ELR (cell line): Measurements from ENCODE around the gene DNAH5.

ENCODE experiments used
- DNase-seq: peaks from one replicate; pipeline ENCODE4 v3.0.0-alpha.2; 2015; ENCODE audit warnings: low read depth

DNAH5 gene

DNA sequence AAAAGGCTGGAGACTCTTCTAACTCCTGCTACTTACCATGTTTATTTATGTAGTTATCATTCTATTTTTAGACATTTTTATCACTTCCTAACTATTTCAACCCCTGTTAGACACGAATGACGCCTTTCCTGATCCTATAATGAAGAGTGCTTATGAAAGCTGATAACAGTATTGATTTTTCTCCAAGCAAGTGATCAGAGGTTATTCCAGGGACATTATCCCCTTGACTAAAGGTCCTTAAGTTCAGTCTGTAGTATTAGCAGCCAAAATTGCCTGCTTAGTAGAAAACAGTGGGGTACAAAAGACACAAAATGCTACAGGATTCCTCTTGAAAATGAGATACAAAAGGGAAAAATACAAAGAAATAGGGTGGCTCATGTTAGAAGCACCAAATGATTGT is 235.6 kb downstream of the DNAH5 start:
- no peak for DNase-seq

DNA sequence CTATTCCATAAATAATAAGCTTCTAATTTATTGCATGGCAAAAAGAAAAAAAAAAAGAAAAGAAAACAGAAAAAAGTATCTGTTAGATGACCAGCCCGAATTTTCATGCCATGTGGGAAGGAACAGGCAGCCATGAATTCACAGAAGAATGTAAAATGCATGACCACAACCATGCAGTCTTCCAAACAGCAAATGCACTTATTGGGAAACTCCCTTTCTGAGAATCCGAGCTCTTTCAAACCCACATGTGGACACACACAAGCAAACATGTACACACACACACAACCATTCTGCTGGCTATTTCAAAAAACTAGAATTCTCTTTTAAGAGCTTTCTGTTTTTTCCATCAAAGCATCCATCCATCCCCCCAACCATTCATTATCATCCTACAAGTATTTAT is 236.1 kb downstream of the DNAH5 start:
- DNase-seq: no peak

DNA sequence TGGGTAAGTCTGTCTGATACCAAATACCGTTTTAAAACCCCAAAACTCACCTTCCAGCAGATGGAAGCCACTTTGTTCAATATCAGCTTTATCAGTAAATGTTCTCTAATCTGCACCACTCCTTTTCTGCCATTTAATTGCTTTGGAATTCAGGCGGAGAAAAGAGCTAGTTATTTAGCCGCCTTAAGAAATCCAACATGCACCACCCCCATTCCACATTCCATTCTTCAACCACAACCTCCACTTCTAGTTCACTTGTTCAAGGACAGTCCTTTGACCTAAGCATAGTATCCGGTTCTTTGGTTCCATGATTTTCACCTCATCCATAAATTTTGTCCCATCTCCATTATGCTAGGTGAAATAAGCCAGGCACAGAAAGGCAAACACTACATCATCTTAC is 240.1 kb downstream of the DNAH5 start:
- DNase-seq: no peak

DNA sequence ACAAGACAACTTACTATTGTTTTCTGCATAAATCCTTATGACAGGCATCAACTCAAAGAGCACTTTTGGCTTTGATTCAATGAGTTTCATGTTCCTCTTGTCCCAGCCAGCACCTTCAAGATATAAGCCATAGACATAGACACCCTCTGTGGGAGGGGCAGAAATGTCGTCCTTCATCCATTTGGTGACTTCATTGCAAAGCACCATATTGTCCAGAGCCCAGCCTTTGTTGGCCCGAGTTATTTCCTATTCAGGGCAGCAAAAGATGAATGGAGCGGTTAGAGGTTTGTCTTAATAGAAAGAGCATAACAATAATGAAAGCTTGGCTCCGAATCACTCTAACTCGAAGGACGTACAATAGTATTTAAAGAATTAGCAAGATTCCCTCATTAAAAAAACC is 243.9 kb downstream of the DNAH5 start:
- no peak for DNase-seq

DNA sequence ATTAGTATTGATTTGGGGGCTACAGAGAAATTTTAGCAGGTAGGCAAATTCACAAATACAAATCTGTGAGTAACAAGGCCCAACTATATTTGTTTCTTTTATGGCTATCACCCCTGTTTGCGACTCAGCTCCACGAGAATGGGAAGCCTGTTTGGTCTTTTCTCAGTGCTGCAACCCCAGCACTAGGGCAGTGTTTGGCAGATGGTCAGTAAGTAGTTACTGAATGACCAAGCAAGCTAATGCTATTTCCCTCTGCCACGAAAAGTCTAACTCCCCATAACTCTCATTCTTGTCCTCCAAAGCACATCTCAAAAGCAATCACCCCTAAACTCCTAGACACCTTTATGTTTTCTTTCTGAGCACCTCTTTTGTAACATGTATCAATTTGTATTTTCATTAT is 245.6 kb downstream of the DNAH5 start:
- no peak for DNase-seq

DNA sequence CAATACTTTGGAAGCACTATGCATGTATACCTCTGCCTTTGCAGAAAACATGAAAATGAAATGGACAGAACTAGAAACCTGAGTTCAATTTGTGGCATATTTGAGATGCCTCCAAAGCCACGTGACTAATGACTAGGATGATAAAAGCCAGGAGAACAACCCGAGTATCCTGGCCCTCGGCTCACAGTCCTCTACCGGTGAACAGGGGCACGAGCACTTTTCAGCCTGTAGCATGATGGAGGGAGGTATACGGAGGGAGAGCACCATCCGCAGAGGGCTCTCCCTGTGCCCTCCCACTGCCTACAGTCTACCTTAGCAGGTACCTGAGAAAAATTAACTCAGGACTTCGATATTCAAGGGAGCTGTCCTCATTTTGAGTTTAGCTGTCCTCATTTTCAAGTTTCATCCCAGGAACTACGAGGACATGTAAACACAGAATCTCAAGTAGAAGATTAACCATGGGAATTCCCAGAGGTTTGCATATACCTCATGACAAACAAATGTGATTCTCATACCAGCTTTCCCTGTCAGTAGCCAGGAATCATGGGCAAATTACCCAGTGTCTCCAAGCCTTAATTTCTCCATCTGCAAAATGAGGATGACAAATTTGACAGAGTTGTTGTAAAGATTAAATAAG is 249.3 kb downstream of the DNAH5 start:
- DNase-seq: peak; percentile 3

DNA sequence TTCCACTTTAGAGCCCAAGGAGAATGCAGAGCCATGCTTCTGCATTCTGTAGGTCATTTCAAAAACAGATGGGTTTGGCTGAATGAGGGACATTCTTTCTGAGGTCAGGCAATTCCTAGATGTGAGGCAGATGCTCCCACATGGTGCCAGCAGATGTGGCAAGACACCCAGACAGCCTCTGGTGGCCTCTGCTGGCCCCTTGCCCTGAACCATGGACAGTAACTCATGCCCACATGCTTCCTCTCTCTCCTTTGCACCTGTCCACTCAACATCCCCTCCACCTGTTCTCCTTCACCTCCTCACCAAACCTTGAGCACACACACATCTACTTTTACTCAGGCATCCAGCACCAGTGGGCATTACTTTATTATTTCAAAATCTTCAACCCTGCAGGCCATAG is 252.3 kb downstream of the DNAH5 start:
- DNase-seq: no peak

DNA sequence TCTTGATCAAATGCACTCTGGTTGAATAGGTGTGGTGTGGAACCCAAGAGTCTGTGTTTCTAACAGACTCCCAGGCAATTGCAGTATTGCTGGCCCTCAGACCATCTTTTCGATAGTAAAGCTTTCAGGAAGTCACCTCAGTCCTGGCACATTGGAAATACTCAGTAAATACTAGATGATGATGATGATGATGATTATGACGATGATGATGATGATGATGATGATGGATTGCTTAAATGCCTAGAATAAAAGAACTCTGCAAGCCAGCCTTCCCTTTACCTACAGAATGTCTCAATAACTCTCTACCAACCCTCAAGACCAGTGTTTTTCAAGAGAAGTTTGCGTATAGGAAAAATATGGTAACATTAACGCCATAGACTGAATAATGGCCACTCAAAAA is 268.0 kb downstream of the DNAH5 start:
- no peak for DNase-seq

DNA sequence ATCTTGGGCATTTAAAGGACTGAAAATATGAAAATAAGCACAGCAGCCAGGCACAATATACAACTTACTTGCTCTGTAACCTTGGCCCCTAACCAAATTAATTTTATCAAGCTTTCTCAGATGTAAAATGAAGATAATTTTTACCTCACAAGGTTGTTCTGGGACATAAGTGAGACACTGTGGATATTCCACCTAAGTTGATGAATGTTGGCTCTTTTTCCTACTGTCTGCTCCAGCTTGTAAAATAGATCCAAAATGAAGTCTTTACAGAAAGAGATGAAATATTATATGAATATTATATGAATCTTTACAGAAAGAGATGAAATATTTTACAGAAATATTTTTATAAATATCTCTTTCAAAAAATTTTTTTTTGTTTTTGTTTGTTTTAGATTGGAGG is 270.1 kb downstream of the DNAH5 start:
- no peak for DNase-seq

DNA sequence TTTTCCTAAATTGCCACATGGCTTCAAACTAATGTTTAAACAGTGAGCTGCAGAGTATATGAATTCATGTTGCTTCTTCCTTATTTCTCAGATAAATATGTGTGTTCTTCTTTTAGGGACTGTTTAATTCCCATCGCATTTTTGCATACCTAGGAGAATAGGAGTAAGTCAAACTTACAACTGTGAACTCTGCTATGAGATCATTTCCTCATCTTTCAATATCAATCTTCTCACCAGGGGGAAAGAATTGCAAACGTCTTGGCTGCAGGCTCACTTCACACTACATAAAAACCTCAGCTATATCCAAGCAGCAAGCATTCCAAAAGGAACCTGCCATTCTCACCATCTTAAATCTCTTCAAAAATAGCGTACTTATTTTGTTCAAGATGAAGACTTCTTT is 271.0 kb downstream of the DNAH5 start:
- DNase-seq: no peak

DNA sequence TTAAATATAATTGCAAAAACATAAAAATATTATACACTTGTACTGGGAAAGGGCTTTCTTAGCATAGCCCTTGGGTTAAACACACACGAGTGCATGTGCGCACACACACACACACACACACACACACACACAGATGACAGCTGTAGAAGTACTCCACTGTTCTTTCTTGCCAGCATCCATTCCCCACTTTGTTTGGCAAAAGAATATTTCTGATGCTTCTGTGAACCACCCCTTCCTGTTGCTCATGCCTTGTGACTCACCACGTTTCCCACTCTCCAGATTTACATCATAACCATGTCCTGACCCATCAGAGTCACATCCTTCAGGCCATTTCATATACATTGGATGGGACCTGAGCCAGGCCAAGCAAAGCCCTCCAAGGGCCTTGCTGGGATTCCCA is 280.1 kb downstream of the DNAH5 start:
- peak; percentile 97 for DNase-seq

DNA sequence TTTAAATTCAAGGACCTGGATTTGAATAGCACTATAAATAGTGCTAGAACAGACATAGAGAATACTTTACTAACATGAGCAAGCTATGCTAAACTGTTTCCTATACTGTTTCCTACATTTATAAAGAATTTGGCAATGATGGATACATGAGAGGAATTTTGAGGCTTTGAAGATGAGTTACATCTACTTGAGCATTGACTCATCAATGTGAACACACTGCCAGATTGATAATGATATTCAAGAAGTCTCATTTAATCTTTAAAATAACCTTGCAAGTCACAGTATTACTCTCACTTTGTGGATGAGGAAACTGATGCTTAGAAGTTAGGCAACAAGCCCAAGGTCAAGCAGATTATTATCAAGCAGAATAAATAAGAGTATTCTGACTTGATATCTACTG is 281.9 kb downstream of the DNAH5 start:
- peak; percentile 50 for DNase-seq

DNA sequence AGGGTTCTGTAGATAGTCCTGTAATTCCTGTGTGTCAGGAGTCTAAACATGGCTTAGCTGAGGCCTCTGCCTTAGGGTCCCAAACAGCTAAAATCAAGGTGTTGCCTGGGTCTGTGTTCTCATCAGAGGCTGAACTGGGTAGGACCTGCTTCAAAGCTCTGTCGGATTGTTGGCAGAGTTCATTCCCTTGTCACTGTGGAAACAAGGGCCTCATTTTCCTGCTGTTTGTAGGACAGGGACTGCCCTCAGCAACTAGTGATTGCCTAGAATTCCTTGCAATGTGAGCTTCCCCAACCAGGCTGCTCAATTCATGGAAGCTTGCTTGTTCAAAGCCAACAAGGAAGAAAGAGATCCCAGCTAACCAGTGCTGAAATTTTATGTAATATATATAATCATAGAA is 283.2 kb downstream of the DNAH5 start:
- no peak for DNase-seq

DNA sequence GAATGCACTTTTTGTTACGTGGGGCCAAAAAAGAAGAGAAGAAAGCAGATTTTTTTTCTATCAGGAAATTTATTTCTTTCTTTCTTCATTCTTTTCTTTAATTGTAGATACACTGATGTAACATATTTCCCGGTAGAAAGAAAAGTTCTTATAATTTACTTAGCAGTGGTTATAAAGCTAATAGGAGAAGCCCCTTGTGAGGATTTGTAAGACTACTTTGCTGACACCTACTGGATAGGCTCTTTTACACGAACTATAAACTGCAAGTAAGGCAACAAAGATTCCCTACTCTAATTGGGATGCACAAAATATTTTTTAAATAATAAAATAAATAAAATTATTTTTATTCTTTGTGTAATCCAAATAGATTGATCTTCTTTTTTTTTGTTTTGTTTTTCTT is 284.4 kb downstream of the DNAH5 start:
- DNase-seq: peak; percentile 61

DNA sequence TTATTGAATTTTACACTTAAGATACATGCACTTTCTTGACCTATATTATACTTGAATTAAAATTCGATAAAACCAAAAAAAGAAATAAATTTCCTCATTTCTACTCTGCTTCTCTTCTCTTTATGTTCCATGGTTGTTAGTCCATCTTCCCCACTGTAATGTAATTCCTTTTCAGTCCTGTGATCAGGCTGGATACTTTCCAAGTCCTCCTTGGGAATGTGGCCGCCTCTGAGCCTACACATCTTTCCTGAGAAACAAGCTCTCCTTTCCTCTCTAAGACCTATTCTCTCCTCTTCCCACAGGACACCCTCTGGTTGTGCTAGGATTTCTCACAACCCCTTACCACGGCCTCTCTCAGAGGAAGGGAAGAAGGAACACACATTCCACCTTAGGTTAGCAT is 285.1 kb downstream of the DNAH5 start:
- DNase-seq: peak; percentile 38

DNA sequence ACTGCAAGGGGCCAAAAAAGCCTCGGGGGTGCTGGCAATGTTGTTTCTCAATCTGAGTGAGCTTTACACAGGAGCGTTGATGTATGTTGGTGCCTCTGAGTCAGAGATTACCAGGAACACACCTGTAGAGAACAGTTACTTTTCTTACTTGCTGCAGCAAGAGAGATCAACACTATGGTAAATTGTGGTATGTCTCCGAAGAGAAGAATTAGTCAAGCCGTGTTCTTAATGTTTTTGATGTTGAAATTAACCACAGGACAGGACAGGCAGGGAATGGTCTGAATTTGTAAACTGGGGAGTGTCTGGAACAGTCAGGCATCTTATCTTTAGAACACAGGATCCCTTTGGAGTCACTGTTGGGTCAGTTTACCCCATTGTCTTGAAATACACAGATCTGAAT is 285.7 kb downstream of the DNAH5 start:
- DNase-seq: no peak

DNA sequence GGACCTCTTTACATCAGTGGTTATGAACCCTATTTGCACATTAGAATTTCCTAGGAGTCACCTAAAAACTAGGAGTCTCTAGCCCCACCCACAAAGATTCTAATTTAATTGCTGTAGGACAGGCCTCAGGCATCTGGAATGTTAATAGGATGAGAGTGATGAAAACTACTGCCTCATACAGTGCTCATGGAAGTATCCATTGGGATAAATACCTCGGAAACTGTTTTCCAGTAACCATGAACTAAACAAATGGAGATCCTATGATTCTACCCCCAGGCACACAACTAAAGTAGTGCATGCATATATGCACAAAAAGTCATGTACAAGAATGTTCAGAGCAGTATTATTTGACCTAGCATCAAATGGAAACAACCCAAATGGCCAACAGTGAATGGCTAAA is 286.3 kb downstream of the DNAH5 start:
- no peak for DNase-seq

DNA sequence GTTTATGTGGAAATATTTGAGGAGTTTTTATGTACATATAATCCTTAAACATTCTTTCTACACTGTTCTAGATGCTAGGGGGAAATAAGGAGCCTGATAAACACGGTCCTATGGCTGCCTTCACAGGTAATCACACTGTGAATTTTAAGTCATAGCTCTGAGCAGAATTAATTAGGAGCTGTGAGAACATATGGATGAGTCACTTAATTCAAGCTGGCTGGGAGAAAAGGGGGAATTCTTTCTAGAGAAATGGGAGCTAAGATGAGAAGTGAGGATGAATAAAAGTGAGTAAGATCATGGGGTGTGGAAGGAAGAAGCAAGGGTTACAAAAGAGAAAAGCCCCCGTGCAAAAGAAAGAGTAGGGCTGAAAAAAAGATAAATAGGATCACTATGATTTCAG is 290.8 kb downstream of the DNAH5 start:
- no peak for DNase-seq

DNA sequence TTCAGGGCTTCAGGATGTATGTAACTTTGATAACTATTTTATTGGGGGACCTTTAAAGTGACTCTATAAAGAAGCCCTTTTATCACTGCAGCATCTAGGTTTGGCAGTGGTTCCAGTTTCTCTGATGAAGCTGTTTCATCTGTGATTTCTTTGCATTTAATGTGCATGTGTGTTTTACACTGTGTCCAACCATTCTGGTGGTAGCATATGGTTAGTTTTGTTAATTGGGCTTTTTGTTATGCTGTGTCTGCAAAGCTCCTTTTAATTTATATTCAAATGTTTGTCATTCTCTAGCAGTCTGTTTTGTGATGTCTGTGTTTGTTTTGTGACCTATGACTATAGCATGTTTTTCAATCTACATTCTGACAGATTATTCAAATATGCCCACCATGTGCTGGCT is 294.8 kb downstream of the DNAH5 start:
- DNase-seq: no peak

DNA sequence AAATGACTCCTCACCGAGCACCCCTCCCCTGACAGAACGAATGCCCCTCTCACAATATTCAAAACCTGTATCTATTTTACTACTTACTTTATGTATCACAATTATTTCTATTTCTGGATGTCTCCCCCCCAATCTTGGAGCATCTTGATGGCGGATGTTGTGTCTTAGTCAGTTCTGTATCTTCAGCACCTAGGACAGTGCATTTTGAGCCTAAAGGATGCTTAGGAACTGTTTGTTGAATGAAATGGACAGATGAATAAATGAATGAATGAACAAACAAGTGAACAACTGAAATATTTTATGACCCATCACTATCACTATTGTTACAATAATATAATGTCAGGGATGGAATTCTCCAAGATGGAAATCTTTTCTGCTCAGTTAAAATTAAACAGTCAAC is 295.7 kb downstream of the DNAH5 start:
- DNase-seq: no peak

DNA sequence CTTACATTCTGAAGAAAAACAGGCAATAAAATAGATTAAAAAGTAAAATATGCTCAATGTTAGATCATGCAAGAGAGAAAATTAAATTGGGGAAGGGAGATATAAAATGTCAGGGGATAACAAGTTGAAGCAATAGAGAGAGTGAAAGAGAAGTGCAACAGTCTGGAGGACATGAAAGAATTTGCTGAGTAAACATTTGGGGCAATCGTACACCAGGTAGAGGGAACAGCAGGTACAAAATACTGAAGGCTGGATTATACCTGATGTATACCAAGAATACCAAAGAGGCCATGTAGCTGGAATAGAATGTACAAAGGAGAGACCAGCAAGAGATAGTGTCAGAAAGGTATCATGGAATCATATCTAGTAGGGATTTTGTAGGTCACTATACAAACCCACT is 300.8 kb downstream of the DNAH5 start:
- no peak for DNase-seq

DNA sequence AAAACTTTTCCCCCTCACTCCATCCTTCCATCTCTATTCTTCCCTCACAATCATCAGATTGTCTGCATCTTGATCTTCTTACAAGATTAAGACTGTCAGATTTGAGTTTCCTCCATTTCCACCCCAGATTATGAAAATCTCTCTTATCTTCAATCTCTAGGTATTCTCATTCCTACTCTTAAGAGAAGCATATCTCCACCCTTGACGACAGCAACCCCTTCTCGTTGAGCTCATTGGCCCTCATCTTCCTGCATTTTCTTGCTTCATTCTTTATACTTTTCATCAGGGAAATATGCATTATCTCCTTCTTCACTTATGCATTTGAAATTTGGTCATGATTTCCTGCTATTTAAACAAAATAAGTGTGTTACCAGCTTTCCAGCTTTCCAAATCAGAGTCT is 301.3 kb downstream of the DNAH5 start:
- no peak for DNase-seq
